Stimulated activated memory B cell treated with anti-CD40 and anti-IgM and Interleukin-4, amounts not matched to agents 10 μg/mL and 1 μg/mL and 100 μg/mL, for 72 hours (primary cell): ENCODE data around the gene PRR18.
"Not testable (repeated sequence)": the region's sequence is repeated elsewhere in the genome, so short reads cannot be mapped to it uniquely, and the experiment has no call there.

Experiments
- ATAC-seq: fragments of 150-1000 bp; cut with Tn5 transposase; 2 replicates; pipeline ENCODE4 v1.10.0; 2021
- H3K27ac Mint-ChIP-seq: one replicate; pipeline ENCODE4 v1.8.0; 2022; ENCODE audit warnings: mild to moderate bottlenecking, mixed read lengths
- H3K27me3 Mint-ChIP-seq: one replicate; pipeline ENCODE4 v1.8.0; 2022; ENCODE audit warnings: mixed read lengths
- H3K36me3 Mint-ChIP-seq: one replicate; pipeline ENCODE4 v1.8.0; 2022; ENCODE audit warnings: mixed read lengths
- H3K4me1 Mint-ChIP-seq: one replicate; pipeline ENCODE4 v1.8.0; 2022; ENCODE audit warnings: mixed read lengths
- H3K4me3 Mint-ChIP-seq: one replicate; pipeline ENCODE4 v1.8.0; 2022; ENCODE audit warnings: mild to moderate bottlenecking, moderate library complexity, mixed read lengths
- H3K9me3 Mint-ChIP-seq: one replicate; pipeline ENCODE4 v1.8.0; 2022; ENCODE audit warnings: mixed read lengths

PRR18 gene

GRCh38 chr6:166308033-166308768, at the start of gene PRR18:
Gene PRR18 (minus strand): TSS chr6:166308392. CDS start chr6:166308142, 250 bp downstream.
- Mint-ChIP-seq H3K9me3 (no peaks in the 10 kb centered on the region), H3K36me3 (no peaks in the 10 kb centered on the region), H3K4me1 (peaks cover 7% of the 10 kb centered on the region), H3K4me3 (peak within 1 kb of the TSS; percentile 75), H3K27ac (no peak within 1 kb of the TSS), H3K27me3 (peaks cover 40% of the 10 kb centered on the region)
- ATAC-seq = peak; percentile 73

- no peaks in the 10 kb centered on the region for H3K27me3 Mint-ChIP-seq
- no peak for ATAC-seq
Observed at GRCh38 chr6:166355552-166355951, 47.4 kb upstream of the PRR18 start.

GRCh38 chr6:166354965-166355364, 46.8 kb upstream of the PRR18 start:
- Mint-ChIP-seq H3K4me3 (no peak overlapping the region), H3K27me3 (no peaks in the 10 kb centered on the region), H3K27ac (no peak overlapping the region), H3K4me1 (peaks cover 10% of the 10 kb centered on the region), H3K36me3 (peaks cover 6% of the 10 kb centered on the region), H3K9me3 (no peaks in the 10 kb centered on the region)
- ATAC-seq = no peak

More at GRCh38 chr6:166355552-166355951, 47.4 kb upstream of the PRR18 start:
- Mint-ChIP-seq H3K9me3 (no peaks in the 10 kb centered on the region), H3K4me3 (no peak overlapping the region), H3K27ac (no peak overlapping the region), H3K4me1 (peaks cover 10% of the 10 kb centered on the region), H3K36me3 (peaks cover 6% of the 10 kb centered on the region)

- H3K27me3 Mint-ChIP-seq = no peaks in the 10 kb centered on the region
Observed at GRCh38 chr6:166354143-166354542, 46.0 kb upstream of the PRR18 start.

GRCh38 chr6:166353507-166353906, 45.3 kb upstream of the PRR18 start:
- Mint-ChIP-seq H3K27ac (no peak overlapping the region), H3K27me3 (no peaks in the 10 kb centered on the region), H3K9me3 (no peaks in the 10 kb centered on the region), H3K36me3 (peaks cover 6% of the 10 kb centered on the region), H3K4me3 (no peak overlapping the region), H3K4me1 (peaks cover 10% of the 10 kb centered on the region)
- no peak for ATAC-seq

More at GRCh38 chr6:166354143-166354542, 46.0 kb upstream of the PRR18 start:
- peaks cover 6% of the 10 kb centered on the region for H3K36me3 Mint-ChIP-seq
- H3K4me1 Mint-ChIP-seq = peaks cover 10% of the 10 kb centered on the region
- H3K27ac Mint-ChIP-seq = no peak overlapping the region
- no peaks in the 10 kb centered on the region for H3K9me3 Mint-ChIP-seq
- no peak for ATAC-seq
- no peak overlapping the region for H3K4me3 Mint-ChIP-seq

GRCh38 chr6:166352923-166353322, 44.7 kb upstream of the PRR18 start:
- no peaks in the 10 kb centered on the region for H3K9me3 Mint-ChIP-seq
- H3K4me1 Mint-ChIP-seq = peaks cover 12% of the 10 kb centered on the region
- no peak for ATAC-seq
- no peak overlapping the region for H3K27ac Mint-ChIP-seq
- H3K27me3 Mint-ChIP-seq = no peaks in the 10 kb centered on the region
- H3K4me3 Mint-ChIP-seq = no peak overlapping the region
- peaks cover 6% of the 10 kb centered on the region for H3K36me3 Mint-ChIP-seq

GRCh38 chr6:166351715-166352285, 43.6 kb upstream of the PRR18 start:
- H3K9me3 Mint-ChIP-seq = no peaks in the 10 kb centered on the region
- peak; percentile 95 for ATAC-seq
- H3K27ac Mint-ChIP-seq = peak overlapping the region; percentile 67
- H3K36me3 Mint-ChIP-seq = peaks cover 6% of the 10 kb centered on the region
- H3K27me3 Mint-ChIP-seq = no peaks in the 10 kb centered on the region
- peak overlapping the region; percentile 62 for H3K4me3 Mint-ChIP-seq
- H3K4me1 Mint-ChIP-seq = peaks cover 19% of the 10 kb centered on the region

- peaks cover 23% of the 10 kb centered on the region for H3K4me1 Mint-ChIP-seq
Observed at GRCh38 chr6:166348305-166348949, 40.2 kb upstream of the PRR18 start.

GRCh38 chr6:166346965-166347364, 38.8 kb upstream of the PRR18 start:
- H3K27me3 Mint-ChIP-seq = no peaks in the 10 kb centered on the region
- no peak overlapping the region for H3K4me3 Mint-ChIP-seq
- H3K4me1 Mint-ChIP-seq = peaks cover 21% of the 10 kb centered on the region

More at GRCh38 chr6:166348305-166348949, 40.2 kb upstream of the PRR18 start:
- no peaks in the 10 kb centered on the region for H3K27me3 Mint-ChIP-seq
- peaks cover 6% of the 10 kb centered on the region for H3K36me3 Mint-ChIP-seq
- no peak overlapping the region for H3K4me3 Mint-ChIP-seq
- H3K9me3 Mint-ChIP-seq = no peaks in the 10 kb centered on the region
- H3K27ac Mint-ChIP-seq = no peak overlapping the region
- ATAC-seq = no peak

GRCh38 chr6:166346449-166346848, 38.3 kb upstream of the PRR18 start:
- no peaks in the 10 kb centered on the region for H3K9me3 Mint-ChIP-seq
- H3K4me1 Mint-ChIP-seq = peaks cover 16% of the 10 kb centered on the region
- H3K27ac Mint-ChIP-seq = no peak overlapping the region
- no peaks in the 10 kb centered on the region for H3K27me3 Mint-ChIP-seq
- ATAC-seq = no peak
- H3K36me3 Mint-ChIP-seq = peaks cover 1% of the 10 kb centered on the region
- no peak overlapping the region for H3K4me3 Mint-ChIP-seq

More at GRCh38 chr6:166346965-166347364, 38.8 kb upstream of the PRR18 start:
- Mint-ChIP-seq H3K27ac (no peak overlapping the region), H3K36me3 (peaks cover 6% of the 10 kb centered on the region), H3K9me3 (no peaks in the 10 kb centered on the region)
- no peak for ATAC-seq

GRCh38 chr6:166345672-166346071, 37.5 kb upstream of the PRR18 start:
- ATAC-seq, H3K9me3 Mint-ChIP-seq, H3K4me3 Mint-ChIP-seq, H3K27me3 Mint-ChIP-seq, H3K36me3 Mint-ChIP-seq, H3K27ac Mint-ChIP-seq: not testable (repeated sequence)
- H3K4me1 Mint-ChIP-seq = peaks cover 15% of the 10 kb centered on the region

- ATAC-seq, H3K27me3 Mint-ChIP-seq, H3K27ac Mint-ChIP-seq, H3K36me3 Mint-ChIP-seq, H3K4me3 Mint-ChIP-seq, H3K9me3 Mint-ChIP-seq: not testable (repeated sequence)
- peaks cover 15% of the 10 kb centered on the region for H3K4me1 Mint-ChIP-seq
Observed at GRCh38 chr6:166344921-166345320, 36.7 kb upstream of the PRR18 start.

GRCh38 chr6:166344240-166344639, 36.0 kb upstream of the PRR18 start:
- no peaks in the 10 kb centered on the region for H3K36me3 Mint-ChIP-seq
- peaks cover 15% of the 10 kb centered on the region for H3K4me1 Mint-ChIP-seq
- H3K9me3 Mint-ChIP-seq = no peaks in the 10 kb centered on the region
- H3K27me3 Mint-ChIP-seq = no peaks in the 10 kb centered on the region
- ATAC-seq = no peak
- H3K27ac Mint-ChIP-seq = no peak overlapping the region
- no peak overlapping the region for H3K4me3 Mint-ChIP-seq

- H3K27ac Mint-ChIP-seq = peak overlapping the region; percentile 94
- peak; percentile 59 for ATAC-seq
- H3K27me3 Mint-ChIP-seq = no peaks in the 10 kb centered on the region
- H3K9me3 Mint-ChIP-seq = no peaks in the 10 kb centered on the region
- peak overlapping the region; percentile 84 for H3K4me3 Mint-ChIP-seq
- H3K36me3 Mint-ChIP-seq = no peaks in the 10 kb centered on the region
- H3K4me1 Mint-ChIP-seq = peaks cover 14% of the 10 kb centered on the region
Observed at GRCh38 chr6:166343150-166343487, 34.9 kb upstream of the PRR18 start.

GRCh38 chr6:166342349-166343149, 34.4 kb upstream of the PRR18 start, which contains the start of gene SFT2D1:
Gene SFT2D1 (minus strand): TSS chr6:166342545. CDS start chr6:166342481, 64 bp downstream.
- peak within 1 kb of the TSS; percentile 84 for H3K4me3 Mint-ChIP-seq

More at GRCh38 chr6:166342349-166343149, 34.4 kb upstream of the PRR18 start, which contains the start of gene SFT2D1:
- Mint-ChIP-seq H3K36me3 (peaks cover 1% of the 10 kb centered on the region), H3K4me1 (peaks cover 11% of the 10 kb centered on the region), H3K9me3 (no peaks in the 10 kb centered on the region), H3K27me3 (no peaks in the 10 kb centered on the region), H3K27ac (peak within 1 kb of the TSS; percentile 94)
- ATAC-seq = peak; percentile 93
